ENCODE measurements around the gene PTH.

The PTH gene

GRCh38 chr11:13479688-13480087 is 16.1 kb downstream of the PTH start:
- Histone ChIP-seq H3K27ac (ENCODE audit: low read depth, low read length) (no peak overlapping the region), H3K4me1 (ENCODE audit: control insufficient read depth, insufficient read depth, low read length) (no peaks in the 10 kb centered on the region), H3K36me3 (ENCODE audit: control insufficient read depth, insufficient read depth, low read length) (no peaks in the 10 kb centered on the region), H3K9ac (ENCODE audit: low read length) (no peak overlapping the region), H3K9me3 (ENCODE audit: control insufficient read depth, insufficient read depth, low read depth, low read length) (peaks cover 18% of the 10 kb centered on the region), H3K4me3 (ENCODE audit: low read depth, low read length) (no peak overlapping the region), H3K27me3 (ENCODE audit: control insufficient read depth, insufficient read depth, low read length) (no peaks in the 10 kb centered on the region)

- H3K27me3 ChIP-seq (ENCODE audit: control insufficient read depth, insufficient read depth, low read length) = no peaks in the 10 kb centered on the region
- H3K4me1 ChIP-seq (ENCODE audit: control insufficient read depth, insufficient read depth, low read length) = peaks cover 9% of the 10 kb centered on the region
- H3K27ac ChIP-seq (ENCODE audit: low read depth, low read length) = no peak overlapping the region
- H3K9ac ChIP-seq (ENCODE audit: low read length) = no peak overlapping the region
- no peak overlapping the region for H3K4me3 ChIP-seq (ENCODE audit: low read depth, low read length)
- H3K9me3 ChIP-seq (ENCODE audit: control insufficient read depth, insufficient read depth, low read depth, low read length) = peaks cover 13% of the 10 kb centered on the region
- H3K36me3 ChIP-seq (ENCODE audit: control insufficient read depth, insufficient read depth, low read length) = no peaks in the 10 kb centered on the region
Measured at GRCh38 chr11:13475091-13475490, 20.7 kb downstream of the PTH start.

GRCh38 chr11:13473013-13473722 is 22.6 kb downstream of the PTH start:
- Histone ChIP-seq H3K27me3 (ENCODE audit: control insufficient read depth, insufficient read depth, low read length) (no peaks in the 10 kb centered on the region), H3K4me1 (ENCODE audit: control insufficient read depth, insufficient read depth, low read length) (peaks cover 13% of the 10 kb centered on the region), H3K9ac (ENCODE audit: low read length) (no peak overlapping the region), H3K4me3 (ENCODE audit: low read depth, low read length) (no peak overlapping the region), H3K9me3 (ENCODE audit: control insufficient read depth, insufficient read depth, low read depth, low read length) (no peaks in the 10 kb centered on the region), H3K27ac (ENCODE audit: low read depth, low read length) (no peak overlapping the region), H3K36me3 (ENCODE audit: control insufficient read depth, insufficient read depth, low read length) (no peaks in the 10 kb centered on the region)

- H3K9me3 ChIP-seq (ENCODE audit: control insufficient read depth, insufficient read depth, low read depth, low read length) = no peaks in the 10 kb centered on the region
- H3K27me3 ChIP-seq (ENCODE audit: control insufficient read depth, insufficient read depth, low read length) = no peaks in the 10 kb centered on the region
- H3K9ac ChIP-seq (ENCODE audit: low read length) = no peak overlapping the region
- H3K4me1 ChIP-seq (ENCODE audit: control insufficient read depth, insufficient read depth, low read length) = peaks cover 13% of the 10 kb centered on the region
- no peak overlapping the region for H3K4me3 ChIP-seq (ENCODE audit: low read depth, low read length)
- peak overlapping the region; percentile 29; the same call in 1 of the 2 replicates for H3K27ac ChIP-seq (ENCODE audit: low read depth, low read length)
- H3K36me3 ChIP-seq (ENCODE audit: control insufficient read depth, insufficient read depth, low read length) = no peaks in the 10 kb centered on the region
Measured at GRCh38 chr11:13468750-13469149, 27.0 kb downstream of the PTH start.

- Histone ChIP-seq H3K27ac (ENCODE audit: low read depth, low read length) (no peak overlapping the region), H3K4me3 (ENCODE audit: low read depth, low read length) (no peak overlapping the region), H3K9me3 (ENCODE audit: control insufficient read depth, insufficient read depth, low read depth, low read length) (no peaks in the 10 kb centered on the region)
Measured at GRCh38 chr11:13465909-13466371, 29.9 kb downstream of the PTH start.

GRCh38 chr11:13463779-13464290 is 32.0 kb downstream of the PTH start:
- Histone ChIP-seq H3K4me1 (ENCODE audit: control insufficient read depth, insufficient read depth, low read length) (peaks cover 8% of the 10 kb centered on the region; the same call in 1 of the 2 replicates), H3K4me3 (ENCODE audit: low read depth, low read length) (peak overlapping the region; percentile 79), H3K27ac (ENCODE audit: low read depth, low read length) (peak overlapping the region; percentile 4; the same call in 1 of the 2 replicates), H3K27me3 (ENCODE audit: control insufficient read depth, insufficient read depth, low read length) (no peaks in the 10 kb centered on the region), H3K36me3 (ENCODE audit: control insufficient read depth, insufficient read depth, low read length) (no peaks in the 10 kb centered on the region), H3K9me3 (ENCODE audit: control insufficient read depth, insufficient read depth, low read depth, low read length) (no peaks in the 10 kb centered on the region), H3K9ac (ENCODE audit: low read length) (peak overlapping the region; percentile 92)

More at GRCh38 chr11:13465909-13466371, 29.9 kb downstream of the PTH start:
- Histone ChIP-seq H3K4me1 (ENCODE audit: control insufficient read depth, insufficient read depth, low read length) (peaks cover 12% of the 10 kb centered on the region; the same call in 1 of the 2 replicates), H3K36me3 (ENCODE audit: control insufficient read depth, insufficient read depth, low read length) (no peaks in the 10 kb centered on the region), H3K9ac (ENCODE audit: low read length) (no peak overlapping the region), H3K27me3 (ENCODE audit: control insufficient read depth, insufficient read depth, low read length) (no peaks in the 10 kb centered on the region)

GRCh38 chr11:13462901-13463778 is 32.7 kb downstream of the PTH start, which contains the start of gene BTBD10:
Gene BTBD10, minus strand, starts transcription at chr11:13463222. Its CDS starts 18,098 bp downstream, at chr11:13445124.
- H3K9ac ChIP-seq (ENCODE audit: low read length) = peak within 1 kb of the TSS; percentile 92
- no peaks in the 10 kb centered on the region for H3K9me3 ChIP-seq (ENCODE audit: control insufficient read depth, insufficient read depth, low read depth, low read length)
- no peaks in the 10 kb centered on the region for H3K27me3 ChIP-seq (ENCODE audit: control insufficient read depth, insufficient read depth, low read length)
- H3K27ac ChIP-seq (ENCODE audit: low read depth, low read length) = peak within 1 kb of the TSS; percentile 57; the same call in 1 of the 2 replicates
- H3K4me3 ChIP-seq (ENCODE audit: low read depth, low read length) = peak within 1 kb of the TSS; percentile 79
- H3K36me3 ChIP-seq (ENCODE audit: control insufficient read depth, insufficient read depth, low read length) = no peaks in the 10 kb centered on the region
- H3K4me1 ChIP-seq (ENCODE audit: control insufficient read depth, insufficient read depth, low read length) = peaks cover 8% of the 10 kb centered on the region; the same call in 1 of the 2 replicates

GRCh38 chr11:13462311-13462900 is 33.4 kb downstream of the PTH start:
- H3K4me3 ChIP-seq (ENCODE audit: low read depth, low read length) = peak overlapping the region; percentile 79
- H3K27me3 ChIP-seq (ENCODE audit: control insufficient read depth, insufficient read depth, low read length) = no peaks in the 10 kb centered on the region
- H3K27ac ChIP-seq (ENCODE audit: low read depth, low read length) = peak overlapping the region; percentile 57; the same call in 1 of the 2 replicates
- peak overlapping the region; percentile 92 for H3K9ac ChIP-seq (ENCODE audit: low read length)
- peaks cover 8% of the 10 kb centered on the region; the same call in 1 of the 2 replicates for H3K4me1 ChIP-seq (ENCODE audit: control insufficient read depth, insufficient read depth, low read length)
- H3K36me3 ChIP-seq (ENCODE audit: control insufficient read depth, insufficient read depth, low read length) = no peaks in the 10 kb centered on the region
- H3K9me3 ChIP-seq (ENCODE audit: control insufficient read depth, insufficient read depth, low read depth, low read length) = no peaks in the 10 kb centered on the region

GRCh38 chr11:13461291-13461690 is 34.5 kb downstream of the PTH start:
- no peaks in the 10 kb centered on the region for H3K9me3 ChIP-seq (ENCODE audit: control insufficient read depth, insufficient read depth, low read depth, low read length)
- H3K9ac ChIP-seq (ENCODE audit: low read length) = no peak overlapping the region
- no peaks in the 10 kb centered on the region for H3K27me3 ChIP-seq (ENCODE audit: control insufficient read depth, insufficient read depth, low read length)
- no peak overlapping the region for H3K27ac ChIP-seq (ENCODE audit: low read depth, low read length)
- peaks cover 8% of the 10 kb centered on the region; the same call in 1 of the 2 replicates for H3K4me1 ChIP-seq (ENCODE audit: control insufficient read depth, insufficient read depth, low read length)
- no peak overlapping the region for H3K4me3 ChIP-seq (ENCODE audit: low read depth, low read length)
- no peaks in the 10 kb centered on the region for H3K36me3 ChIP-seq (ENCODE audit: control insufficient read depth, insufficient read depth, low read length)

- H3K4me3 ChIP-seq (ENCODE audit: low read depth, low read length) = no peak overlapping the region
- no peak overlapping the region for H3K27ac ChIP-seq (ENCODE audit: low read depth, low read length)
- peaks cover 4% of the 10 kb centered on the region; the same call in 1 of the 2 replicates for H3K9me3 ChIP-seq (ENCODE audit: control insufficient read depth, insufficient read depth, low read depth, low read length)
- no peaks in the 10 kb centered on the region for H3K4me1 ChIP-seq (ENCODE audit: control insufficient read depth, insufficient read depth, low read length)
- H3K9ac ChIP-seq (ENCODE audit: low read length) = no peak overlapping the region
- H3K27me3 ChIP-seq (ENCODE audit: control insufficient read depth, insufficient read depth, low read length) = no peaks in the 10 kb centered on the region
- H3K36me3 ChIP-seq (ENCODE audit: control insufficient read depth, insufficient read depth, low read length) = no peaks in the 10 kb centered on the region
Measured at GRCh38 chr11:13450832-13451397, 44.9 kb downstream of the PTH start.
